ENCODE data around the gene SLC43A2.
"Not testable (repeated sequence)": the region's sequence is repeated elsewhere in the genome, so short reads cannot be mapped to it uniquely, and the experiment has no call there.

The SLC43A2 gene

DNA sequence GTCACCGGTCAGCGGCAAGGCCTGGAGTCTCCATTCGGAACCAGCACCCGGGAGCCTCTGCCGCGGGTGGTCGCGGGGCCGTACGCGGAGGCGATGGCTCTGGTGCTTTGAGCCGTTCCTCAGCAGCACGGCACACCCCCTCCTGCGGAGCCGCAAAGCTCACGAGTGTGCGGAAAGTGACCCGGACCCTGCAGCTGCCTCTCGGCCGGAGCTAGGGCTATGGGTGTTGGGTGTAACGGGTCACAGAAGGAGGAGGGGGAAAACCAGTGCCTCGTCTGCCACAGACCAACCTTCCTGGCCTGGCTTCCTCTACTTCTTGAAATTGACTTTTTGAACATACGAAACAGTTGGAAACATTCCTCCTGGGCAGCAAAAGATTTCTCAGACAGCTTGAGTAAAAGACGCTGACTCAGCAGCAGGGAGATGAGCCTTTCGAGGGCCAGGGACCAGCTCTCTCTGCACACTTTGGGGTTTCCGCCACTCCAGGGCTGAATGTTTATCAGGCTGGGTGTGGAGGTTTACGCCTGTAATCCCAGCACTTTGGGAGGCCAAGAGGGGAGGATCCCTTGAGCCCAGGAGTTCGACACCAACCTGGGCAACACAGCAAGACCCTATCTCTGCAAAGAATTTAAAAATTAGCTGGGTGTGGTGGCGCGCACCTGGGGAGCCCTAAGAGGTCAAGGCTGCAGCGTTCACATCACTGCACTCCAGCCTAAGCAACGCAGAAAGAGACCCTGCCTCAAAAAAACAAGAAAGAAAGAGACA, 39.6 kb downstream of the SLC43A2 start:
- no peak for DNase-seq

DNA sequence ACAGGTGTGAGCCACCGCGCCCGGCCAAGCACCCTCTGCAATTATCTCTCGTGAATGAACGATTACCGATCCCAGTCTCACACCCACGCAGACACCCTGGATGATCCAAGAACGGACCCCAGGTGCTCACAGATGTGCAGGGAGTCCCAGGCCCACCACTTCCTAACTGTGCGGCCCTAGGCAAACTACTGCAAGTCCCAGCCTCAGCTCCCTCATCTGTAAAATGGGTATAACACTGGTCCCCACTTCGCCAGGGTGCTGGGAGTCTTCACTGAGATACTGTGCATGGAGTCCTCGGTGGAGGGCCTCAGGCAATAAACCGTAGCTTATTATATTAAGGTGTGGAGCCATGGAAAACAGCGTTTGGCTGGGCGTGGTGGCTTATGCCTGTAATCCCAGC, 44.5 kb downstream of the SLC43A2 start:
- DNase-seq = no peak

DNA sequence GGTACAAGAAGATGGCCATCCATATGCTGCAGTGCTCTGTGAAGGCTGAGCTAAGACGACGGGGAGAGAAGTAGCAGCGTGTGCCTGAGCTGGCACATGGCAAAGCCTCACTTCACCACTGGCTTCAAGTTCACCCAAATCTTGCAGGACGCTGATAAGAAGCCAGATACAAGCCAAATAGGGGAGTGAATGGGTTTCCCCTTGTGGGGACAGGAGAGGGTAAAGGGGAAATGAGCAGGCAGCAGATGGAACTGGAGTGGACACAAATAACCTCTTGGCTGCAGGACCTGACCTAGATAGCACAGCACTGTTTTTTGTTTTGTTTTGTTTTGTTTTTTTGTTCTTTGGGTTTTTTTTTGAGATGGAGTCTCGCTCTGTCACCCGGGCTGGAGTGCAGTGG, 45.1 kb downstream of the SLC43A2 start:
- DNase-seq = no peak

DNA sequence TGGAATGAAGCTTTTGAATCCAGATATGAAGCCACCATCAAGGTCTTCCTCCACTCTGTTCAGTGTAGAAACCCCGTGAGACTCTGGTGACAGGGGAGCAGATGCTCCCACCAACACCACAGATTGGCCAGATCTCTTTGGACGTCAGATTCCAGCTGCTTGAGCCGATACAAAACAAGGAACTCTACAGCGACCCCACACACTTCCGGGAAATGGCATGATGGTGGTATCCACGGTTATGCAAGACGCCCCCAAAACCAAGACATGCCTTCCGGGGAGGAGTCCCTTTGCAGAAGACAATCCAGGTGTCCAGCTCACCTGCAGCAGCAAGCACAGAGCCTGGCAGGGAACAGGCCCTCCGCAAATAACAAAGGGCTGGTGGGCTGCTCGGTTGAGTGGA, 46.3 kb downstream of the SLC43A2 start:
- no peak for DNase-seq

DNA sequence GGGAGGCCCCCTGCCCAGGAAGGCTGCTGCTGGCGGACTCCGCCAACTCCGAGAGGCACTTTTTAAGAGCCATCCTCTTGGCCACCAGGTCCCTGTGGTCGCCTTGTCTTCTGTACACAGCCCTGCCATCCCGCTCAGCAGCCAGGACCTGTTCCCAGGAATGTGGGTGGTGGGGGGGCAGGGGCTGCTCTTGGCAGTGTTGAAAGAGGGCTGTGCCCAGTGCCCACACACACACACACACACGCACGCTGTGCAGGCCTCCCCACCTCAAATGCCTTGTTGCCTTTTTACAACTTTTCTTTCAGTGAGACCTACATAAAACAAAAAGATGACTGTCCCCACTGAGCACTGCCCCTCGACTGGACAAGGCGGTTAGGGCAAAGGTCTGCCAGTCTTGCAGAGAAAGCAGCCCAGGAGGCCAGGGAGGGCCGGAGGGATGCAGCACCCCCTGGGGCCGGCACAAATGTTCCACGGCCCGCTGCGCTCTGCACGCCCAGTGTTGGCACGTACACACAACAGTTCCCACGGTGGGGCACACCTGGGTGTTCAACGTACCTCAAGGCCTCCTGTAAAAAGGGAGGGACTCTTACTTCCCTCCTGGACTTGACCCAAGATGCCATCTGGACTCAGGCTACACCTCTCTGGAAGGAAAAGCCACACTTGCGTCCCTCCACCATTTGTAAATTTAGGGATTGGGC, 47.5 kb downstream of the SLC43A2 start:
- no peak for DNase-seq

DNA sequence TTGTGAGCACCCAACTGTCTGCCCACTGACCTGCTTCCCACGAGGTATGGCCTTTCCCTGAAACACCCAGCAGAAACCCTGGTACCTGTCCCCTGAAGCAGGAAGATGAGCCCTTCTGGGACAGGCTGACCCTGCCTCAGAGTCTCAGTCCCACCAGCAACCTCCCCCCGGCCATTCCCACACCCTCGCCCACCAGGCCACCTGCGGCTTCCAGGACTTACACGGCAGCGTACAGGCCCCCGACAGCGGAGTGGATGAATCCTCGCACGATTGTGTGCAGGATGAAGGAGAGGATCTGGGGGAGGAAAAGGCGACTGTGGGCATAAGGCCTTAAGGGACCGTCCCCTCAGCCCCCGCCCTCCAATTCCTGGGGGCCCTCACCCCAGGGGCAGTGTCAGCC, 50.6 kb downstream of the SLC43A2 start:
- no peak for DNase-seq

DNA sequence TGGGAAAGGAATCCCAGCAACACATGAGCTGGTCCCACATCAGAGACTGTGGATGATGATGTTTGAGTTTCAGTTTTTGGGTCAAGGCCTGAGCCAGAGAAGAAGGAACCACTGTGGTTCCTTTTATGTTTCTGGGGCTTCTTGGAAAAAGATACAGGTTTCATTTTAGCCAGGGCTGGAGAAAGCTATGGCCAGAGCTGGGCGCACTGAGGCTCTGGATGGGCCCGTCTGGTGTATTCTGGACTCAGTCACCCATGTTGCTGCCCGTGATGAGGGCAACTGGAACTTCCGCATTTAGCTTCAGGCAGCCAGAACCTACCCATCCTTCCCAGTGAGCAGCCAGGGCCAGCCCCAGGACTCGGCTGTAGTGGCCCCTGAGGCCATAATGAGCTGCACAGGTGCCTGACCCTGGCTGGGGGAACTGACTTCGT, 51.0 kb downstream of the SLC43A2 start:
- DNase-seq = no peak

DNA sequence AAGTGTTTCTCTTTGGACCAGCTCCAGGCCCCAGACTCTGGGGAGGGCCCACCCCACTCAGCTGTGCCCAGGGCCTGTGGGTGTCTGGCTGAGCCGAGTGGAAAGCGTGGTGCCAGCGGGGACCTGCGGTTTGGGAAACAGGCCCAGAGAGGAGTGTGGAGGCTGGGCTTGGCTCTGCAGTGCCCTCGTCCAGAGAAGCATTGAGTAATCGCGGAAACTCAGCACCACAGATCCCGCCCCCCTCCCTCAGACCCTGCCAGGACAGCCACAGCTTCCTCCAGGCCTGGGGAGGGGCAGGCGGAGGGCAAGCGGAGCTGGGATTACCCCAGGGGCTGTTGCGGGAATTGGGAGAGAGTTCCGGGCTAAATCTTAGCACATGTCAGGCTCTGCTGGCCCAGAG, 51.5 kb downstream of the SLC43A2 start:
- DNase-seq = no peak

DNA sequence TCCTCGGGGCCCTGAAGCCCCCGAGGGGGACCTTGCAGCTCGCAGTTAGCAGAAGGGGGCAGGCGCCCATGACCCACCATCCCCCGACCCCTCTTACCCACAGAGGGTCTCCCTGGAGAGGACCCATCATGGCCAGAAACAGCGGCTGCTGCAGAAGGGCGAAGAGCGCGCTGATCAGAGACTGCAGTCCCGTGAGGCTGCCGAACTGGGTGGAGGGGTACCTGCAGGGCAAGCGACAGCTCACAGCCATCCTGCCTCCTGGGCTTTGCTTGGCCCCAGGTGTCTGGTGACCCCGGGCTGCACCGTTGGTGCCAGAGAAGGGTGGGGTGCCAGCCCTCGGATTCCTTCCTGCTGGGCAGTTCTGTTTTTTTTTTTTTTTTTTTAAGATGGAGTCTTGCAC, 52.1 kb downstream of the SLC43A2 start:
- DNase-seq = no peak

DNA sequence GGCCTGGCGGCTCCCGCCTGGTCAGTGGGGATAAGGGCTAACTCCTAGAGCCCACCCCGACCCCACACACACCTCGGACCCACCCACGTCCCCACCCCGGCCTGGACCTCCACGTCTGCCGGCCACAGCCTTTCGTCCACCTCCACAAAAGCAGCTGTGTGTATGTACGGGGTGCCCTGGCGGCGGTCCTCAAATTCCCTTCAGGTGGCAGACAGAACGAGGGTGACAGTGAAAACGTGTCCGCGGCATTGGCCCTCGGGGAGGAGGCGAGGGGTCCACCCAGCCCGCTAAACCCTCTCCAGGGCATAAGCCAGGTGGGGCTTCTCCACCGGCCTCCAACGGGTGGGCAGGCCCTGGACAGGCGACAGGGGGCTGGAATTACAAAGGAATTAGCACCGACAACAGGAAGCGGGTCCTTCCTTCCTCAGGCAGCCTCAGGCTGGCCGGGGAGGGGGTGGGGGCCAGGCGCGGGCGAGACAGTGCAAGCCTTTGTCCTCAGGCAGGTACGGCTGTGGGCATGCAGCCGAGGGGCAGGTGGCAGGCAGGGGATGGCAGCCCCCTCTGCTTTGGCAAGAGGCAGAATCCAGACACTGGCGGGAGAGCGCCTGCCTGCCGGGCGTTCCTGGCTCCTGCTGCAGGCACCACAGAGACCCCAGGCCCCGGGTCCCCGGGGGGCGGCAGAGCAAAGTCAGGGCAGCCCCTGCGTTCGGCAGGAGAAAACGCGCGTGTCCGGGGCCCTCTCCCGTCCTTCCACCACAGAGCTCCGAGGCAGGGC, 53.8 kb downstream of the SLC43A2 start:
- DNase-seq = no peak

DNA sequence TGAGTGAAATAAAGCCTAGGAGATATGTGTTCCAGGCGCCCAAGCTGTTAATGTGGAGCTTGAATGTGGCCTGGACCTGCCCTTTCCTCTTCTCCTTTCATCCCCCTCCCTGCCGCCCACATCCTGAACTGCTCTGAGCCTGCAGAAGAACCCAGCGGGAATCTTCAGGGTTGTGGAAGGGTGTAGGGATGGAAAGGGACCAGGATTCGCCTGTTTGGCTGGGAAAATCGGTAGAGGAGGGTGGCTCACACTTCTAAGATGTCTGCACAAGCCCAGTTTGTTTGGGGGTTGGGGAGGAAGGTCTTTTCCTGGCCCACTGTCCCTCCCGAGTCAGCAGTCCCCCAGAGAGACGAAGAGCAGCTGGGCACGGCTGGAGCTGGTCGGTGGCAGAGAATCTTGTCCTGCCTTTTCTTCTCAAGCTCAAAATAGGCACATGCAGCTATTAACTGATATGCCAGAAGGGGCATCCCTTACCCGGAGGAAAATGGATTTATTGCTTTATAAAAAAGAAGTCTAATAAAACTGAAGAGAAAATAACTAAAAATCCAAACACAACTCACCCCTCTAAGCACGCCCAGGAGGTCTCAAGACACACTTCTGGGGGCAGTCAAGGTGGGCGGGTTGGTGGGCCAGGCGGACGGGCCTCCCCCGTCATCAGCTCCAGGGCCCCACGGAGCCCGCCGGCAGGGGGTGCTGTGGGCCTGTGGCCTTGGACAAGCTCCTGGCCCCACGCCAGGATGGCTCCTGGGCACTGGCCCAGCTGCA, 54.5 kb downstream of the SLC43A2 start:
- peak; percentile 89 for DNase-seq

DNA sequence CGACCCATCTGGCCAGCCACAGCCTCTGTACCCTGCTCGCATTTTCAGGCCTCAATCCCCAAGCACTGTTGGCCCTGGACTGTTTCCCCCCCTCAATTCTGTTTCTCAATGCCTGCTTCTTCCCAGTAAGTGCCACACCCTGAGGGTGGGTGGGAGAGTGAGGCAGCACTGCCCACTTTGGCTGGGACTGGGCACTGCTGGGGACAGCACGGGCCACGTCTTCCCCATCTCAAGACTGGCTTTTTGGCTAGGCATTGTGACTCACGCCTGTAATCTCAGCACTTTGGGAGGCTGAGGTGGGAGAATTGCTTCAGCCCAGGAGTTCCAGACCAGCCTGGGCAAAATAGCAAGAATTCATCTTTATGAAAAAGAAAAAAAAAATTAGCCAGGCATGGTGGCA, 56.0 kb downstream of the SLC43A2 start:
- DNase-seq = not testable (repeated sequence)

DNA sequence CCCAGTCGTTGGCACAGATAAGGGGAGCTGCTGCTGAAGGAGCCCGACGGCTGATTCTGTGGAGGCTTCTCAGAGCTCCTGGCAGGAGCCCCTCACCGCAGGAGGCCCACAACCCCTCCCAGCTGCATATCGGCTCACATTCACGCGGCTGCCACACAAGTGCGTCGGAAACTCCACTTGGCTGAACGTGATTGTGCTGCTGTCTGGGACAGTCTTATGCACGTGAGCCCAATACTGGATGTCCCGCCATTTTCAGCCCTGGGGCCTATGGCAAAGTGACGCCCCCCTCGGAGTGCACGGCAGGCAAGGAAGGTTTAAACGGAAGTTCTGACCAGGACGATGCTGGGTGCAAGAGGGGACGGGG, 57.3 kb downstream of the SLC43A2 start:
- DNase-seq = no peak

DNA sequence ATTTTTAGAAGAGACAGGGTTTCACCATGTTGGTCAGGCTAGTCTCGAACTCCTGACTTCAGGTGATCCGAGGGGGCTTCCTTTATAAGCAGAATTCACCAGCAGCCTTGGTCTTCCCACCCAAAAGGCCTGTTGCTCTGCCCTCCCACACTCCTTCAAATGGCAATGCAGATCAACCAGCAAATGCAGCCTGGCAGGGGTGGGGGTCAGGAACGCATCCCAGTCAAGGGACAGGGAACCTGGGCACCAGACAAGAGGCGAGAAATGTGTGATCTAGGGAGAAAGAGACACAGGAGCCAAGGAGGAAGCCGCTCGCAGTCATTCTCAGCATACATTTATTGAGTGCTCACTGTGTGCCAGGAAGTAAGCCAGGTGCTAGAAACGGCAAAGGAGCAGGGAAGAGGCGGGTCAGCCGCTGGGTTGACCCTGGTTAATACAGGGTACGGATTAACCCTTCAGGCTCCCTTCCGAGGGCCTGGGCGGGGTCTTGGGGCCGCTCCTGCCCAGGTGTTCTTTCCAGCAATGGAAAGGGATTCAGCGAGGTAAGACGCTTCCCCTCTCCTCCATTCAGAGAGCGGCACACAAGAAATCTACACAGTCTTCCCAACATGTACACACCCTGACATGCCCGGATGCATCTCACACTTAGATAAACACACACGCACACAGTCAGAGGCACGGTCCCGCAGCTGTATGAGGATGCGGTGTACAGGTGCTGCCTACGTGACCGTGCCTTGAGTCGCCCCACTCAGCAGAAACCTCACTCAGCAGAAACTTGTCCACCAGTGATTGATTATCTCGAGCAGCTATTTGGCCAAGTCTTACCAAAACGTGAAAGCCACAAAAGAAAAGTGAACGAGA, 59.5 kb downstream of the SLC43A2 start:
- DNase-seq = no peak

DNA sequence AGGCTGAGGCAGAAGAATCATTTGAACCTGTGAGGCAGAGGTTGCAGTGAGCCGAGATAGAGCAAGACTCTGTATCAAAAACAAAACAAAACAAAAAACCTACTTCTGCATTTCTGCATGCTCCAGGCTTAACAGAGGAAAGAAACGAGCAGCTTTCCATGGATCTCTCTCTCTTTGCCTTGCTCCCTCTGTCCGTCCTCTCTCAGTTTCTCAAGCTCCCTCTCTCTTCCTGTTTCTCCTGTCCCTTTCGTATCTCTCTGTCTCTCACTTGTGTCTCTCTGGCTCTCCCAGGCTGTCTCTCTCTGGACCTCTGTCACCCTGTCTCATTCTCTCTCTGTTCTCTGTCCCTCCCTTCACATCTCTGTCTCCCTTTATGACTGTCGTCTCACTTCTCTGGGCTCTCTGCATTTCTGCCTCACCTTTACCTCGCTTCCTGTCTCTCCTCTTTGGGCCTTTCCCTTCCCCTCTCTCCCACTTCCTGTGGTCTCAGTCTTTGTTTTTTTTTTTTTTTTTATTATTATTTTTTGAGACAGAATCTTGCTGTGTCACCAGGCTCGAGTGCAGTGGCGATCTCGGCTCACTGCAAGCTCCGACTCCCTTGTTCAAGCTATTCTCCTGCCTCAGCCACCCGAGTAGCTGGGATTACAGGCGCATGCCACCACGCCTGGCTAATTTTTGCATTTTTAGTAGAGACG, 62.0 kb downstream of the SLC43A2 start:
- peak; percentile 63 for DNase-seq

DNA sequence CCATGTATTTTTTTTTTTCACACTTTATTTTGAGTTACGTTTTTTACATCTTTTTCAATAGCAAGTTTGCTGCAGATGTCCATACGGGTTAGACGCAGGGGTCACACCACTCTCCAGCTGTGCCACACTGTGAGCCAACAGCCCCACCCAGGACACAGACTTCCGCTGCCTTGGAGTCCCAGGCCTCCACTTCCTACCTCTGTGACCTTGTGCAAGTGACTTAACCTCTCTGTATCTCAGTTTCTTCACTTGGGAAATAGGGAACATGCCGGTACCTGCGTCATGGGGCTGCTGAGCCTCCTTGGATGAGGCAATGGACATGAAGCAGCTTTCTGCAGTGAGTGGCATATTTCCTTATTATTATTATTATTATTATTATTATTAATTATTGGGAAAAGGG, 62.8 kb downstream of the SLC43A2 start:
- no peak for DNase-seq

DNA sequence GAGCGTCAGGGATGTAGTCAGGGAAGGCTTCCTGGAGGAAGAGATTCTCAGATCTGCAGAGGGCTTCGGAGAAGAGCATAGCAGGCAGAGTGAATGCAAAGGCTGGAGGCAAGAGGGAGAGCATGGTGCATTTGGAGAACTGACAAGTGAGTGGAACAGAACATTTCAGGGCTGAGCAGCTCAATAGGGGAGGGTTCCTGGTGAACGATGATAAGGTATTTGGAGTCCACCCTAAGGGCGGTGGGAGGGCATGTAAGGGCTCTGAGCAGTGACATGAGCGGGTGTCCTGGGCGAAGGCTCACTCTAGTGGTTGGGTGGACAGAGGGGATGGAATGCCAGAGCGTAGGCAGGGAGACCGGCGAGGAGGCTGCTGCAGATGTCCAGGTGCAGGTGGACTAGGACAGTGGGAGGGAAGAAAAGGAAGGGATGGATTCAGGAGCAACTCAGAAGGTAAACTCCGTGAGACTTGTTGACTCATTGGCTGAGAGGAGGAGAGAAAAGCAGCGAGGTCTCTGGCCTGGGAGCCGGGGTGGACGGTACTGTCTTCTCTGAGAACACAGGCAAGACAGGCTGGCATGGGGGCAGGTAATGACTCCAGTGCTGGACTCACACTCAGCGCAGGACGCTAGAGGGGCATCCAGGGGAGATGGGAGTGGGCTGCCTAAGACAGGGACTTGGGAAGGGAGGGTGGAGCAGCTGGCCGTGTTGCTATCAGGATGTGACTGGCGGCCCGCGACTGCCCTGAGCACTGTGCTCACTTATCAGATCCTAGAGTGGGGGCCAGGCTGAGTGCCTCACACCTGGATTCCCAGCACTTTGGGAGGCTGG, 64.6 kb downstream of the SLC43A2 start:
- DNase-seq = no peak

DNA sequence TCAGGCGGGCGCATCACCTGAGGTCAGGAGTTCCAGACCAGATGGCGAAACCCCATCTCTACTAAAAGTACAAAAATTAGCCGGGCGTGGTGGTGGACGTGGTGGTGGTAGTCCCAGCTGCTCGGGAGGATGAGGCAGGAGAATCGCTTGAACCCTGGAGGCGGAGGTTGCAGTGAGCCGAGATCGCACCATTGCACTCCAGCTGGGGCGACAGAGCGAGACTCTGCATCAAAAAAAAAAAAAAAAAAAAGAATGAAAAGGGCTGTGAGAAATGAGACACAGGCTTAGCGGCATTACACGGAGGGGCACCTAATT, 65.2 kb downstream of the SLC43A2 start:
- not testable (repeated sequence) for DNase-seq

DNA sequence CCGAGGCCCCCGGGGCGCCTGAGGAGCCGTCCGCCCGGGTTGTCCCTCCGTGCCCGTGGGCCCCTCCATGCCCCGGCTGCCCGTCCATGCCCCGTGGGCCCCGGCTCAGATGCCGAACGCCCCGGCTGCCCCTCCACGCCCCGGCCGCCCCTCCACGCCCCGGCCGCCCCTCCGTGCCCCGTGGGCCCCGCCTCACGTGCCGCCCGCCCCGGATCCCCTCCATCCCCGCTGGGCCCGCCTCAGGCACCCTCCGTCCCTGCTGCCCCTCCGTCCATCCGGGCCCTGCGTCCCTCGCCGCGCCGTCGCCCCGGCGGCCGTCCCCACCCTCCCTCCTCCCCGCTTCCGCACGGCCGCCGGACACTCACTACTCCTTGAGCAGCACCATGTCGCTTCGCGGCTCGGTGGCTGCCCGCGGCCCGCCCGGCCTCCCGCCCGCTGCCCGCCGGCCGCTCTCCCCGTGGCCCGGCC, 66.4 kb downstream of the SLC43A2 start:
- no peak for DNase-seq

DNA sequence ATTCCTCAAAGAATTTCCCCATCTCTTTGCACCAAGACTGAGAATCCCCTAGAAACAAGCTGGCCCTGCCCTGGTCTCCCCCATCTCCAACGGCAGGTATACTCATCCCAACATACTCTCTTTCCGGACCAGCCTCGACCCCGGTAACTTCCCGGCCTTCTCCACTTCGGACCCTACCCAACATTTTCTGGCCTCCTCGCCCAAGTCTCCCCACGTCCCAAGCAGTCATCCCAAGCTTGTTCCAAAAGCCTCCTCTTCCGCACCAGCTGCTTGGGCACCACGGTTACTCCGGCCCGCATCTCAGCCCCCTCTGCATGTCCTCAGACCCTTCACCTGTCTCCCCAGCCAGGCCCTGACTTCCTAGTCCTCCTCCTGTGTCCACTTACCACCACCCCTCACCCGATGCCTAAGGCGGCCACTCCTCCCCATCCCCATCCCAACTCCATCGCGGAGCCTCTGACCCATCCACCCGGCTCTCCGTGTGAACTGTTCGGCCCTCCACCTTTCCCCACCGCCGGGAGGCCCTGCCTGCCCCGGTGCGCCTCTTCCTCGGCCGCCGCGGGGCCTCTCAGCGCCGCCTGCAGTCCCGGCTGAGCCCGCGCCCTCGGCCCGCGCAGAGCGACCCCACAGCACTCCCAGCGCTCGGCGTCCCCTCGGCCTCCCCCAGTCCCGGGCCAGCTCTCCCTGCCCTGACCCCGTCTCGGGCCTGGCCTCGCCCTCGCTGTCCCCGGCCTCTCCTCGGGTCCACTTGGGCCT, 67.0 kb downstream of the SLC43A2 start:
- DNase-seq = peak; percentile 76
